ENCODE results near the gene SGF29.

DNA sequence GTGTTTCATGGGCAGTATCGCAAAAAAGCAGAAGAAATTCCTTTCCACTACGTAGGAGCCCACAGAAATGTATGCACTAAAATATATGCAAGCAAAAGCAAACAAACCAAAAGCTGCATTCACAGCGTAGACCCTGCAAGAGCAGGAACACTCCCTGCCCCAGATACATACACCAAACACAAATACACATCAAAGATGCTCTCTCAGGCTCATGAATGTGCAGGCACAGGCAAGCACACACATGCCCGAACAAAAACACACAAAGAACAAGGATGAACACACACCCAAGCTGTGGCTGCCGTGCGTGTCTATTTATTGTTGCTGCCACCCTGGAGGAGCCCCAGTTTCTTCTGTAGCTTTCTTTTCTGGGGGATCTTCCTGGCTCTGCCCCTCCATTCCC lies 16.6 kb upstream of the SGF29 start:
- TF ChIP-seq POLR2AphosphoS5 (IDR thresholded peaks at IDR 0.05) (no peak), POLR2A (IDR thresholded peaks at IDR 0.05) (no peak)
